ENCODE data around the gene NLRC3. TPM values are rescaled to one million over a fixed set of nuclear protein-coding genes. Genes with fewer than 3 reads are reported as not detected.

NLRC3 gene
- total RNA-seq, 4 donors from 2014 or later, result 0.59 to 0.90 (median 0.75) TPM

GRCh38 chr16:3583303-3584038, 6.3 kb upstream of the NLRC3 start:
- no peak overlapping the region for H3K27ac ChIP-seq
- no peak for TF ChIP-seq POLR2A (IDR thresholded peaks at IDR 0.05)
- no peak for TF ChIP-seq CTCF (IDR thresholded peaks at IDR 0.05)
- no peak for TF ChIP-seq EP300 (IDR thresholded peaks at IDR 0.05)
- DNase-seq (ENCODE audit: low spot score in 2 of 2), result no peak
- no peaks in the 10 kb centered on the region for H3K9me3 ChIP-seq
- 95 to 96% methylated on average over 6 to 16 of the region's 16 CpGs for WGBS, 2 donors
- H3K4me3 ChIP-seq, result no peak overlapping the region
- H3K4me1 ChIP-seq, result peaks cover 0 to 17% (median 5%) of the 10 kb centered on the region in 4 donors
- peaks cover 0 to 70% (median 0%) of the 10 kb centered on the region in 3 donors for H3K36me3 ChIP-seq
- H3K27me3 ChIP-seq, result peaks cover 0 to under 1% of the 10 kb centered on the region in 2 donors

GRCh38 chr16:3582276-3583165, 5.3 kb upstream of the NLRC3 start:
- WGBS, 2 donors, result 93 to 95% methylated on average over 29 to 32 of the region's 36 CpGs

GRCh38 chr16:3581392-3581791, 4.2 kb upstream of the NLRC3 start:
- peaks cover 0 to 19% of the 10 kb centered on the region in 2 donors for H3K27me3 ChIP-seq
- peaks cover 0 to 19% (median 5%) of the 10 kb centered on the region in 4 donors for H3K4me1 ChIP-seq
- WGBS, 2 donors, result 90 to 93% methylated on average over 10 of the region's 10 CpGs
- H3K4me3 ChIP-seq, result no peak overlapping the region
- no peaks in the 10 kb centered on the region for H3K9me3 ChIP-seq
- no peak overlapping the region for H3K27ac ChIP-seq
- no peak for DNase-seq (ENCODE audit: low spot score in 2 of 2)
- peaks cover 0 to 50% (median 0%) of the 10 kb centered on the region in 3 donors for H3K36me3 ChIP-seq
- TF ChIP-seq POLR2A (IDR thresholded peaks at IDR 0.05) (no peak), EP300 (IDR thresholded peaks at IDR 0.05) (no peak), CTCF (IDR thresholded peaks at IDR 0.05) (no peak)

More at GRCh38 chr16:3582276-3583165, 5.3 kb upstream of the NLRC3 start:
- Histone ChIP-seq H3K4me1 (peaks cover 0 to 19% (median 5%) of the 10 kb centered on the region in 4 donors), H3K4me3 (no peak overlapping the region), H3K27me3 (peaks cover 0 to 10% of the 10 kb centered on the region in 2 donors), H3K36me3 (peaks cover 0 to 61% (median 0%) of the 10 kb centered on the region in 3 donors), H3K9me3 (no peaks in the 10 kb centered on the region), H3K27ac (no peak overlapping the region)
- DNase-seq (ENCODE audit: low spot score in 2 of 2), result no peak
- no peak for TF ChIP-seq POLR2A (IDR thresholded peaks at IDR 0.05)
- no peak for TF ChIP-seq EP300 (IDR thresholded peaks at IDR 0.05)
- TF ChIP-seq CTCF (IDR thresholded peaks at IDR 0.05), result no peak

- no peak for DNase-seq (ENCODE audit: low spot score in 2 of 2)
- Histone ChIP-seq H3K9me3 (no peaks in the 10 kb centered on the region), H3K27me3 (peaks cover 0 to 25% of the 10 kb centered on the region in 2 donors), H3K4me1 (peaks cover 0 to 19% (median 5%) of the 10 kb centered on the region in 4 donors), H3K36me3 (peaks cover 0 to 43% (median 0%) of the 10 kb centered on the region in 3 donors), H3K4me3 (no peak overlapping the region), H3K27ac (no peak overlapping the region)
- 30 to 47% methylated on average over 7 to 8 of the region's 8 CpGs for WGBS, 2 donors
- TF ChIP-seq POLR2A (IDR thresholded peaks at IDR 0.05) (no peak), EP300 (IDR thresholded peaks at IDR 0.05) (no peak), CTCF (IDR thresholded peaks at IDR 0.05) (no peak)
Observed at GRCh38 chr16:3580686-3581085, 3.5 kb upstream of the NLRC3 start.
